ENCODE measurements around the gene ANKRD60. TPM values are rescaled to one million over a fixed set of nuclear protein-coding genes. Genes with fewer than 3 reads are reported as not detected.

The ANKRD60 gene
- total RNA-seq, 1 donor from 2014 or later: not detected

GRCh38 chr20:58227391-58228102, 906 bp downstream of the ANKRD60 start:
- H3K27ac ChIP-seq: no peak overlapping the region
- DNase-seq (no peak), ATAC-seq (no peak)
- peaks cover 42% of the 10 kb centered on the region for H3K27me3 ChIP-seq (ENCODE audit: low read depth)
- intact Hi-C loops (cut with DNase I): no loop called here
- H3K36me3 ChIP-seq: peaks cover 8% of the 10 kb centered on the region
- peaks cover 4% of the 10 kb centered on the region for H3K4me1 ChIP-seq
- H3K9me3 ChIP-seq: no peaks in the 10 kb centered on the region
- no peak overlapping the region for H3K4me3 ChIP-seq
- TF ChIP-seq, protein P1, sequence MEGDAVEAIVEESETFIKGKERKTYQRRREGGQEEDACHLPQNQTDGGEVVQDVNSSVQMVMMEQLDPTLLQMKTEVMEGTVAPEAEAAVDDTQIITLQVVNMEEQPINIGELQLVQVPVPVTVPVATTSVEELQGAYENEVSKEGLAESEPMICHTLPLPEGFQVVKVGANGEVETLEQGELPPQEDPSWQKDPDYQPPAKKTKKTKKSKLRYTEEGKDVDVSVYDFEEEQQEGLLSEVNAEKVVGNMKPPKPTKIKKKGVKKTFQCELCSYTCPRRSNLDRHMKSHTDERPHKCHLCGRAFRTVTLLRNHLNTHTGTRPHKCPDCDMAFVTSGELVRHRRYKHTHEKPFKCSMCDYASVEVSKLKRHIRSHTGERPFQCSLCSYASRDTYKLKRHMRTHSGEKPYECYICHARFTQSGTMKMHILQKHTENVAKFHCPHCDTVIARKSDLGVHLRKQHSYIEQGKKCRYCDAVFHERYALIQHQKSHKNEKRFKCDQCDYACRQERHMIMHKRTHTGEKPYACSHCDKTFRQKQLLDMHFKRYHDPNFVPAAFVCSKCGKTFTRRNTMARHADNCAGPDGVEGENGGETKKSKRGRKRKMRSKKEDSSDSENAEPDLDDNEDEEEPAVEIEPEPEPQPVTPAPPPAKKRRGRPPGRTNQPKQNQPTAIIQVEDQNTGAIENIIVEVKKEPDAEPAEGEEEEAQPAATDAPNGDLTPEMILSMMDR (IDR thresholded peaks at IDR 0.05): no peak

DNA sequence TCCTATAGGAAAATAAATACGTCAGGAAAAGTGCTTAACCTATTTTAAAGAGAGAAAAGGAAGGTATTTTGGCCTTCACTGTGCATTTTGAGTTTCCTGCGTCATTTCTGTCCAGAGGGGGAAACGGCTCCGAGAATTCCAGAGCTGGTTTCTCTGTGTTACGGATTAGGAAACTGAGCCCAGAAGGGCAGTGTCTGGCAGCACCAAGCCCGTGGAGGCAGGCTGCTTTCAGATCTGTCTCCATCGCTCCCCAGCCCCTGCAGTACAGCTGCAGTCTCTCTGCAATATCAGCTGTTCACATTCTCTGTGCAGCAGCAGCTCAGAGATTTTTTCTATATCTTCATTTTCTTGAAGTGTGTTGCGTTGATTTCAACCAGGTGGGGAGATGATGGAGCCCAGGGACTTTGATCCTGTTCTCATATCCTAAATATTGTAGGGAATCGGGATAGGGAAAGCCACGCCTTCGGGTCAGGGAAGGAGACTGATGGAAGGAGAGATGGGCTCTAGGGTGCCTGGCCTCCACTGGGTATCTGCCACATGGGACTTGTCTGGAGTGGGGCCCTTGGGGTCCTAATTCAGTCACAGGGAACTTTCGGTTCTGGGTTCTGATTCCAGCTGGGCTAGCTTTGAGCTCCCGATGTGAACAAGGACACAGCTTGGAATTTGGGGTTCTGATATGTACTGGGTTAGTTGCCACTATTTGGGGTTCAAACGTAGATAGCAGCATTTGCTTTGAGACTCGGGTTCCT, 2.8 kb downstream of the ANKRD60 start:
- ATAC-seq (no peak), DNase-seq (no peak)
- H3K9me3 ChIP-seq: no peaks in the 10 kb centered on the region
- H3K36me3 ChIP-seq: no peaks in the 10 kb centered on the region
- intact Hi-C loops (cut with DNase I): no loop called here
- H3K27me3 ChIP-seq (ENCODE audit: low read depth): peaks cover 58% of the 10 kb centered on the region
- H3K4me3 ChIP-seq: no peak overlapping the region
- no peak overlapping the region for H3K27ac ChIP-seq
- peaks cover 4% of the 10 kb centered on the region for H3K4me1 ChIP-seq
- TF ChIP-seq, protein P1 (IDR thresholded peaks at IDR 0.05): no peak

DNA sequence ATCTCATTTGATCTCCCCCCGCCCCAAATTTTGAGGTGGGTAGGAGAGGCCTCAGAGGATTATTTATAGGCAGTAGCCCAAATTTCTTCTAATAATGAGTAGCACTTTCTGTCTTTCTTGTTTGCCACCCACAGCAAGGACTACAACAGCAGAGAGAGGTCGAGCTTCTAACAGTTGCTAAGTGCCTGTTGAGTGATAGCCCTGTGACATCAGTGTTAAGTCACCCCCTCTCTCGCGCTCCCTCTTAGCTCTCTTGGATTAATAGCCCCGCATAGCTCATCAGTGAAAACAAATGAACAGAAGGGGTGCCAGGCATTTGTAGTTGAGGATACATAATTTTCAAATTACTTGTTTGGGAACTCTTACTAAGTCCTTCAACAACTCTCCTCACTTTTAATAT, 3.5 kb downstream of the ANKRD60 start:
- DNase-seq: no peak
- TF ChIP-seq, protein P1 (IDR thresholded peaks at IDR 0.05): no peak
- Histone ChIP-seq H3K4me3 (no peak overlapping the region), H3K27me3 (ENCODE audit: low read depth) (peaks cover 59% of the 10 kb centered on the region), H3K27ac (no peak overlapping the region), H3K4me1 (peaks cover 4% of the 10 kb centered on the region), H3K9me3 (no peaks in the 10 kb centered on the region), H3K36me3 (no peaks in the 10 kb centered on the region)
- ATAC-seq: no peak
- intact Hi-C loops (cut with DNase I): no loop called here

- ATAC-seq (no peak), DNase-seq (no peak)
- Histone ChIP-seq H3K9me3 (no peaks in the 10 kb centered on the region), H3K4me1 (peaks cover 4% of the 10 kb centered on the region), H3K36me3 (no peaks in the 10 kb centered on the region), H3K4me3 (no peak overlapping the region), H3K27ac (no peak overlapping the region), H3K27me3 (ENCODE audit: low read depth) (peaks cover 51% of the 10 kb centered on the region)
- TF ChIP-seq, protein P1 (IDR thresholded peaks at IDR 0.05): no peak
- intact Hi-C loops (cut with DNase I): no loop called here
These were observed 4.4 kb downstream of the ANKRD60 start for GRCh38 chr20:58224097-58224496.

DNA sequence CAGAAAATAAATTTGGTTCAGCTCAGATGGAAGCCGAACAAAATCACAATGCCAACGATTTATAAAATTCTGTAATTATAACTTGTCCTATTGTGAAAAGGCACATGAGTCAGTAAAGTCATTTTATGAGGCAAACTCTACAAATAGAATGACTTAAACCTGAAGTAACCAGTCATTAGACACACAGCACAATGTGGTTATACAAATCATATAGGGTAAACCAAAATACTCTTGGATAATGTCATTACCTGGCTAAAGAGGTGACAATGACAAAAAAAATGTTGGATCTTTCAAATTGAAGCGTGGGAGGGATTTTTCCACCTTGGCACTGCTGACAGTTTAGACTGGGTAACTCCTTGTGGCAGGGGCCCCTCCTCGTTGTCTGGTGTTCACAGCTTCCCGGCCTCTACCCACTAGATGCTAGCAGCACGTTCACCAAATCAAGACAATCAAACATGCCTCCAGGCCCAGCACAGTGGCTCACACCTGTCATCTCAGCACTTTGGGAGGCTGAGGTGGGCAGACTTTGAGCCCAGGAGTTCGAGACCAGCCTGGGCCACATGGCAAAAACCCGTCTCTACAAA, 5.0 kb downstream of the ANKRD60 start:
- ATAC-seq (no peak), DNase-seq (no peak)
- Histone ChIP-seq H3K27ac (no peak overlapping the region), H3K9me3 (no peaks in the 10 kb centered on the region), H3K4me1 (no peaks in the 10 kb centered on the region), H3K36me3 (no peaks in the 10 kb centered on the region), H3K27me3 (ENCODE audit: low read depth) (peaks cover 46% of the 10 kb centered on the region), H3K4me3 (no peak overlapping the region)
- TF ChIP-seq, protein P1 (IDR thresholded peaks at IDR 0.05): no peak
- intact Hi-C loops (cut with DNase I): no loop called here
